ENCODE measurements around the gene SLC13A4.
"Not testable (repeated sequence)": the region's sequence is repeated elsewhere in the genome, so short reads cannot be mapped to it uniquely, and the experiment has no call there.

Gene SLC13A4

GRCh38 chr7:135747366-135747765 is 19.4 kb upstream of the SLC13A4 start:
- no peak for DNase-seq

GRCh38 chr7:135745703-135746312 is 17.8 kb upstream of the SLC13A4 start:
- DNase-seq = no peak

GRCh38 chr7:135744938-135745702 is 17.1 kb upstream of the SLC13A4 start:
- DNase-seq = no peak

DNA sequence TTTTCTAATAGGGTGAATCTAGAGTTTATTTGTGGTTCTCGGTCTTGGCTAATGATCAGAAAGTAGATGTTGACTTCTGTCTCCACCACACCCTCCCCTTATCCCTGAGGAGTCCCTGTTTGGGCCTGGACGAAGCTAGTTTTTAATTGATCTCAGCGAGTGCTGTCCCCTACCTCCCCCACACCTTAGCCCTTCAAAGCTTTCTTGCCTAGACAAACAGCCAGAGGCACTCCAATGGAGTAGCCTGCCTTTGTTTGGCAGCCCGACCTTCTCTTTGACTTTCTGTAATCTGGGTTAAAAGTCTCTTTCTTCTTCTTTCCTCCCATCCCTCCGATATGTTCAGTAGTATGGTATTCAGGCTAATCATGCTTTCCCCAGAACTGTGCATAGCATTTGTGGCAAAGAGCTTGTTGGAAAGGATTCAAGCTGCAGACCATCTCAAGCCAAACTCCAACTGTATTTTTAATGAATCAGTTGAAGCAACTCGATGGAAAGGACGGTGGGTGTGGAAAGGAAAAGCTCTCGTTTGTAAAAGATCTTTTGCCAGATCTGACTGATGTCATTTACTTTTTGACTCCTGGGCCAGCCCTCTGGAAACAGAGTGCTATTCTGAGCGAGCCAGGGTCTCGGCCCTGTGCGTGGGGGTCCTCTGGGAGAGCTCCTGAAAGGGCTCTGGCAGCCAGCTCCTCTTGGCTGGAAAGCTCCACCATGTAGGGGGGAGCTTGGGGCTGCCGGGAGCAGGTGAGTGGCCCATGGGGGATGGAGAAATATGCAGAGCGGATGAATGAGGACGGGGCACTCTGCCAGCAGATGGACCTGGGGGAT is 16.1 kb upstream of the SLC13A4 start:
- no peak for DNase-seq

- DNase-seq = no peak
Observed at GRCh38 chr7:135742371-135742770, 14.4 kb upstream of the SLC13A4 start.

GRCh38 chr7:135741905-135742304 is 13.9 kb upstream of the SLC13A4 start:
- DNase-seq = no peak

DNA sequence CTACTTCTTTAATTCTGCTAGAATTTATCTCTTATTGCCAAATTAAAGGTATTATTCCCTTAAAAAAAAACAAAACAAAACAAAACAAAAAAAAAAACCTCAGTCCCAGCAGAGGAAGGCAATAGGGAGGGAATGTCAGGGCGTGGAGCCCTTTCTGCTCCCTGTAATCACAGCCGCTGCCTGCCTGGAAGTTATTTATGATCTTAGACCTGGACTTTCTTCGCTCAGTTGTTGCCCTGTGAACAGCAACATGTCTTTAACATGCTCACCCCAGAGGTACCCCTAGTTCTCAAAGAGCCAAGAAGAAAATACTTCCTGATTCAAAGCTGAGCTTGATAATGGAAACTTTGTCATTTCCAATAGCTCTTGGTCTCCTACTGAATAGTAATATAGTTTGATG is 12.9 kb upstream of the SLC13A4 start:
- DNase-seq = no peak

DNA sequence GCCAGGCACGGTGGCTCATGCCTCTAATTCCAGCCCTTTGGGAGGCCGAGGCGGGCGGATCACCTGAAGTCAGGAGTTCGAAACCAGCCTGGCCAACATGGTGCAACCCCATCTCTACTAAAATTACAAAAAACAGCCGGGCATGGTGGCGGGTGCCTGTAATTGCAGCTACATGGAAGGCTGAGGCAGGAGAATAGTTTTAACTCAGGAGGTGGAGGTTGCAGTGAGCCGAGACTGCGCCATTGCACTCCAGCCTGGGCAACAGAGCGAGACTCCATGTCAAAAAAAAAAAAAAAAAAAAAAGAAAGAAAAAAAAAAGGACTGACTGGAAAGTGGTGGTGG is 9.3 kb upstream of the SLC13A4 start:
- DNase-seq = not testable (repeated sequence)

DNA sequence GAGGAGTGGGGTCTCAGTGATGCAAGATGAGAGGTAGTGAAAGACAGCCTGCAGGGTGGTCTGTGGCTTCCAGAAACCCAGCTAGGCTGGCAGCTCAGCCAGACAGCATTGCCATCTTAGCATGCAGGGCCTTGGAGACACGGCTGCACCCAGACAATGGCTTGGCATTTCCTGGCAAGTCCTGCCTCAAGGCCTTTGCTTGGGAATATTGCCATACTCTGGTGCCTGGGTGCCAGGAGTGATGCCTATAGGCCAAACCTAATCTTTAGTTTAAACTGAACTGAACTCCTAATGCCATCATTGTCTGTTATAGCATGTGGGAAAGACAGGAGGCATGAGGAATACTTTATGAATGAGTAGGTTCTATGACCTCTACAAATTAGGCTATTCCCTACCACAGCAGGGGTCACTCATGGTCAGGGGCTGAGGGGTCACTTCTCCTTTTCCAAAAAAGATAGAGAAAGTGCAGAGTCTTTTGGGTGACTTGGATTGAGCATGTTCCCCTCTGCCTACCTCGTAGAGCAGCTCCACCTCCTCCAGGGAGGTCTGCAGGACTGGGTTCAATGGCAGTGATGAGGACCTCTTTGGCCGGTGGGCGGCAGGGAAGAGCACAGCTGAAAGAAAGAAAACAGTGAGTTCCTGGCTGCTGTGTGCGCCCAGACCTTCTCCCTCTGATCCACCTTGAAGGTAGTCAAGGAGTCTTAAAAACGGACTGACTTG is 8.8 kb upstream of the SLC13A4 start:
- DNase-seq = no peak

- no peak for DNase-seq
Observed at GRCh38 chr7:135734343-135734689, 6.3 kb upstream of the SLC13A4 start.

DNA sequence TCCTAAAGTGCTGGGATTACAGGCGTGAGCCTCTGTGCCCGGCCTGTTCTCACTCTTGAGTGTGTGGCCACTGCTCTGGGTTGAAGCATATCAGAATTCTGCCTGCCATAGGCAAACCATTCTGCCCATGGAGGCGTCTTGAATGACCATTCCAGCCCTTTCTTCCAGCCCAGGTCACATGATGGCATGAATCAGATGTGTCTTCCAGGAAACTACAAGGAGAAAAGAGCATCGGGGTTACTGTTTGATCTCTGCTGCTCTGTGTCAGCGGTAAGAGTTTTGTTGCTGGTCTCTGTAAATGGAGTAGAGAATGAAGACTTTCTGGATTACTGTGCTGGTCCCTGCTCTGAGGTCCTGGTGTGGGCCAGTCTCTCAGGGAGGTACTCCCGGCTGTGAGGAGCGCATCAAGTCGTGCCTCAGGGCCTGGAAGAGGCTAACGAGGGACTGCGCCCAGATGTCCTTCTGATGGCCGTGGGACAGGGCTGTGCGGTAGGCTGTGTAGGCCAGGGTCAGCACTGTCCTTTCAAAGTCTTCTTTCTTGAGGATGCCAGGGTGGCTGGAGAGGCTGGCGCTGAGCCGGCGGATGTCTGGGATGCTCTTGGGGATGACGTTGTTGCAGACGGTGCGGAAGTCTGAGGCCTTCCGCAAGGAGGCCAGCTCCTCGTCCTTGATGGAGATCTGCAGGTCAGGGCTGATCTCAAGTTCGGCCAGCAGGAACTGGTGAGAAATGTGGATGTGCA is 5.8 kb upstream of the SLC13A4 start:
- no peak for DNase-seq

DNA sequence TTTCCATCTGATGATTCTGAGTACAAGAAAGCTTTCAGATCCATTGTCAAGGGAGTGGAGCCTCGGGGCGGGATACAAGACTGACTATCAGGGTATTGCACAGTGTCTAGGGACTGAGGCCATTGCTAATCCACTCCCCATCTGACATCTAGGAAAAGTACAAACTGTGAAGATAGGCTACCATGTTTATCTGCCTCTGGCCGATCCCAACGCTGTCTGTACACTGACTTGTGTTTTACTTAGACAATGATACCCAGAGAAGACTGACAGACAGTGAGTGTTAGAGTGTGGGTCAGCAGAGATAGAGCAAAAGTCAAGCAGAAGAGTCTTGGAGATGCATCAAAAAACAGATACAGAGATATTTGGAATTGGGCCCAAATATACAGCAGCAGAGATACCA is 3.1 kb upstream of the SLC13A4 start:
- no peak for DNase-seq

GRCh38 chr7:135729230-135729629 is 1.2 kb upstream of the SLC13A4 start:
- DNase-seq = no peak

GRCh38 chr7:135726911-135727673 is 894 bp downstream of the SLC13A4 start:
- no peak for DNase-seq

DNA sequence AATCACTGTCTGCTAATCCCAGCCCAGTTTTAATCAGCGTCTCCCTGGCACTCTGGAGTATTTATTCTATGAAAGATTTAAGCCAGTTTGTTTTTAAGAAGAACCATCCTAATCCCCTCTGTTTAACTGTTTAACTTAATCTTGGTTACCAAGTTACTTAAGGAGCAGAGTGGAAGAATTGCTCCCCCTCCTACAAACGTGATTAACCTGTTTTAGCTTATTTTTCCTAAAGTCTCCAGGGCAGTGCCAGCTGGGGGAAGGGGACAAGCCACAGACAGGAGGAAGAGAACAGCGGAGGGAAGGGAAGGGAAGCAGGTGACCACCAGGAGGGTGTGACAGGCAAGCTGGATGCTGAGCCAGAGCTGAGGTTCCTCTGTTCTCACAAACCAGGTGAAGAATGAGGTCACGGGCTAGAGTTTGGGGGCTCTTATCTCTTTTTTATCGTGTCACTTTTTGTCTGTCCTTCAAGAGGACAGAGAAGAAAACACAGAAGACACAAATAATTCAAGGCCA is 1.7 kb downstream of the SLC13A4 start:
- no peak for DNase-seq

- DNase-seq = no peak
Observed at GRCh38 chr7:135723411-135723810, 4.6 kb downstream of the SLC13A4 start.

- no peak for DNase-seq
Observed at GRCh38 chr7:135721198-135721820, 6.7 kb downstream of the SLC13A4 start.

- DNase-seq = no peak
Observed at GRCh38 chr7:135719688-135720087, 8.3 kb downstream of the SLC13A4 start.

DNA sequence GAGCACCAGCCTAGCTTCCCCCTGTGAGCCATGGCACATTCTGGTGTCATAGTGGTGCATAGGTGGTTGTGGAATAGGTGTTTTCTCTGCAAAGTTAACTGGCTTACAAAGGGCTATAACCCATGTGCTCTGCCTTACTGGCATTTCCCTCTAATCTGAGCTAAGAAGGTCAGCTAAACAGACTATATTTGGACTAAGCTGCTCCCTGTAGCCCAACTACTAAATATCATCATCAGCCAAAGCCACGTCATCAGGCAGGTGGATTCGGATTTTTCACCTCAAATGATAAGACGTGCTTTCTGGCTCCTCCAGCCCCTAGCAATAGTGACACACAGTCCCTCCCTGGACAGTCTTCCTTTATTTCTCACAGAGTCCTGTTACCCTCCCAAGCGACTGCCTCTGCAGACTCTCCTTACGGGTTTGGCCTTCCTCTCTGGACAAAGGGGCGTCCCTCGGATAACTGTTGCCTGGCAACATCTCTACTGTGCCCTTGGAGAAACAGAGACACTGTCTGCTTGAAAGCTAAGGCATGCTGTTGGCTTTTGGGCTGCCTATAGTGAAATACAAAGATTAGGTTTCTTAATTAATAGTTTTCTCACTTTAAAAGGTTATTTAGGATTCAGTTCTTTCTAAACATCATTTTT is 9.1 kb downstream of the SLC13A4 start:
- DNase-seq = no peak

DNA sequence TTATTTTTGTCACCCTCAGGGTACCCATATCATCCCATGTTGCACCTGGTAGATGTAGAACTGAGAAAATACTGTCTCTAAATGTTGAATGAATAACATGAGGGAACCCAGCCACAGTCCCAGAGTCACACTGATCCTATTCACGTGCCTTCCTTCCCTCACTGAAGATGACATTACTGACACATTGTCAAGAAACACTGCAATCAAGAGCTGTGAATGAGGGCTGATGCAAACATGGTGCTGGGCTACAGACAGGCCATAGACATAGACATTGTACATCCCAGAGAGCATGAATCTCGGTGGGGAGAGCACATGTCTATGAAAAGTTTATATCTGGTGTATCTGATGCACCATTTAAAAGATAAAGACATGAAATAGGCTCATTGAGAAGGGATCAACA is 9.8 kb downstream of the SLC13A4 start:
- no peak for DNase-seq

- no peak for DNase-seq
Observed at GRCh38 chr7:135717693-135718092, 10.3 kb downstream of the SLC13A4 start.

Measured in activated T-cell treated with anti-CD3 and anti-CD28 coated beads for 4 hours (primary cell).